ENCODE measurements around the gene SLC2A8.

Gene SLC2A8

DNA sequence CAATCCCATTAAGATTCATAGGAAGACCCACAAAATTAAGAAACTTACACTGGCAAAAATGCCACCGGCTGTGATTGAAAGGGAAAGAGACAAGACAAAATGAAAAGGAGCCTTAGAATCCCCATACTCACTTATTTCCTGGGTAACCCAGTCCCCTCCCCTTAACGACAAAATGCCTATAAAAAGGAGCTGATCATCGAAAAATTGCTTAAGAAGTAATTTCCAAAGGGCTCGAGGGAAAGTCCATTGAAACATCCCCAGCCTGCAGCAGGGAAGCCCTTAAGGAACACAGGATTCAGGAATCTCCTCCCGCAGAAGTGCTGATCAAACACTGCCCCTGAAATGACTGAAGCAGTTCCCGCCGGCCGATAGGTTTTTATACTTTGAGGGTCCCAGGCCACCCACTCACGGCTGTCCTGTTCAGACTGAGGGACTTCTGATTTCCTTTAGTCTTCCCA, 26.5 kb downstream of the SLC2A8 start:
- intact Hi-C loops (cut with DNase I): no loop called here
- peak in 1 of 10 donors; percentile 0 for DNase-seq

DNA sequence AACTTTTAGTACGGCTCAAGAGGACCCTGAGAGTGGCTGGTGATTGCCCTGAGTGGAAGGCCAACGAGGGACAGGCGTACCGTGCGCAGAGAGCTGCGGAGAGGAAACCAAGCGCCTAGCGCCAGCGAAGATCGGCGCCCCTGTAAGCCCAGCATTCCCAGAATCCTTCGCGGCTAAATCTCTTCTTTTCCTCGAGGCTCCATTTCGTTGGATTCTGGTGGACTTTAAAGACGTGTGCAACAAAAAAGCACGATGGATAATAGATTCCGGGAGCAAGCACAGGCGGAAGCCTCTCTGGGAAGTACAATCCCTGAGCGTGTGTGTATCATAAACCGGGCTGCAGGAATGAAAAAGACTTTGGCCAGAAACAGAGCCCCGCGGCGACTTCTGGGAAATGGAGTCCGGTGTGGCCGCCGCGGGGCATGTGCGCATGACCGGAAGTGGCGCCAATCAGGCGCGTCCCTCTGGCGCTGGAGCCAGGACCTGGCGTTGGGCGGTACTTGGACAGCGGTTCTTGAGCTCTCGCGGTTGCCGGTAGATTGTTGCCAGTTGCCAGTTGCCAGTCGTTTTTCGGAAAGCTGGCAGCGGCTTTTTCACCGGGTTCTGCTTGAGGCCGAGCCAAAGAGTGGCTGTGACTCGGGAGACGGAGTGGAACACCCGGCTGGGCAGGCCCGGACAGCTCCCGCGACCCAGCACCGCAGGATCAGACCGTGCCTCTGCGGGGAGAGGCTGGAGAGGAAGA, 27.1 kb downstream of the SLC2A8 start, which contains the start of gene ZNF79:
TSS of gene ZNF79 (plus strand) at position 449 of the 742 bp plus-strand sequence. CDS start 406 bp downstream, outside the sequence.
- DNase-seq: peak; percentile 88 to 99 (median 92)
- intact Hi-C loops (cut with DNase I): loop anchor here (1.0 kb wide), 1 partner anchor 26 kb away; no protein-coding TSS in a partner anchor

DNA sequence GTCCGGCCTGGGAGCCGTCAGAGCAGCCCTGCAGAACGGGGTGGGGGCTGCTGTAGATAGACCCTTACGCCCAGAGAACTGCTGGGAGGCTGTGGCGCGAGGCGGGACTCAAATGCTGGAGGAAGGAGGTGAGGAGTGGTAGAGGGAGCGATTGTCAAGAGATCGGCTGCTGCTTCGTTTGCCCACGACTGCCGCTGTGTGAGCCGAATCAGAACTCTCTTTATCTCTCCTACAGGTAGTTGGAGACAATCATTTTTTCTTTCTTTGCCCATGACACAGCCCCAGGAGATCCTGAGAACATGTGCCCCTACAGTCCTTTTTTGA, 27.7 kb downstream of the SLC2A8 start:
- DNase-seq: peak in 1 of 10 donors; percentile 42
- intact Hi-C loops (cut with DNase I): loop anchor here (1.0 kb wide), 1 partner anchor 26 kb away; no protein-coding TSS in a partner anchor

DNA sequence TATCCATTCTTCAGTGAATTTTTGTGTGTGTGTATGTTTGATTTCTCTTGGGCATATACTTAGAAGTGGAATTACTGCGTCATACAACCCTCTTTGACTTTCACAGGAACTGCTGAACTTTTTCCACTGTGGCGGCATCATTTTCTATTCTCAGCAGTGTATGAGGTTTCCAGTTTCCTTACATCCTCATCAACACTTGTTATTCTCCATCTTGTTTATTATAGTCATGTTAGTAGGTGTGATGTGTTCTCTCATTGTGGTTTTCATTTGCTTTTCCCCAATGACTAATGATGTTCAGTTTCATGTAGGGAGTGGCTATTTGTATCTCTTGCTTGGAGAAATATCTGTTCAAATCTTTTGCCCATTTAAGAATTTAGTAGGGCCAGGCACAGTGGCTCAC, 29.8 kb downstream of the SLC2A8 start:
- DNase-seq: no peak
- intact Hi-C loops (cut with DNase I): no loop called here

DNA sequence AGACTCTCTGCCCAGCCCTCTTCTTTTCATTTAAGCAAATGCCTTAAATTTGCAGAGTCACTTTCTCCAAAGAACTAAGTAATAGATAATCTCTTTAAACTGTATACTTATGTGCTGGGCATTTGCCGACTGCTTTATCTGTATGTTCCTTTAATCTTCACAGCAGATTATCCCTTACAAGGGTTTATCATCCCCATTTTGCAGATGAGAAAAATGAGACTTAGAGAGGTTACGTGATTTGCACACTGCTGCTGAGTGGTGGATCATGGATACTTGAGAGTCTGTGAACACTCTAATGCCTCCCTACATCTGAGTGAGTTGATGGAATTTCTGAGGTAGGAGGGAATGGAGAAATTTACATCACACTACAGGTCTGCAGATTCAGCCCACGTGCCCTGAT, 31.4 kb downstream of the SLC2A8 start:
- DNase-seq: no peak
- intact Hi-C loops (cut with DNase I): no loop called here

DNA sequence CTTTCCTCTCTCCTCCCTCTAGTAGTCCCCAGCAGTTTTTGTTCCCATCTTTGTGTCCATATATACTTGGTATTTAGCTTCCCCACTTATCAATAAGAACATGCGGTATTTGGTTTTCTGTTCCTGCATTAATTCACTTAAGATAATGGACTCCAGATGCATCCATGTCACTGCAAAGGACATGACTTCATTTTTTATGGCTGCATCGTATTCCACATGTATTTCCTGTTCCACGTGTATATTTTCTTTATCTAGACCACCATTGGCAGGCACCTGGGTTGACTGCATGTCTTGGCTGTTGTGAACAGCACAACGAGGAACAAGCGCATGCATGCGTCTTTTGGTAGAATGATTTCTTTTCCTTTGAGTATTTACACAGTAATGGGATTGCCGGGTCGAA, 33.4 kb downstream of the SLC2A8 start:
- DNase-seq: peak in 1 of 10 donors; percentile 2
- intact Hi-C loops (cut with DNase I): no loop called here

DNA sequence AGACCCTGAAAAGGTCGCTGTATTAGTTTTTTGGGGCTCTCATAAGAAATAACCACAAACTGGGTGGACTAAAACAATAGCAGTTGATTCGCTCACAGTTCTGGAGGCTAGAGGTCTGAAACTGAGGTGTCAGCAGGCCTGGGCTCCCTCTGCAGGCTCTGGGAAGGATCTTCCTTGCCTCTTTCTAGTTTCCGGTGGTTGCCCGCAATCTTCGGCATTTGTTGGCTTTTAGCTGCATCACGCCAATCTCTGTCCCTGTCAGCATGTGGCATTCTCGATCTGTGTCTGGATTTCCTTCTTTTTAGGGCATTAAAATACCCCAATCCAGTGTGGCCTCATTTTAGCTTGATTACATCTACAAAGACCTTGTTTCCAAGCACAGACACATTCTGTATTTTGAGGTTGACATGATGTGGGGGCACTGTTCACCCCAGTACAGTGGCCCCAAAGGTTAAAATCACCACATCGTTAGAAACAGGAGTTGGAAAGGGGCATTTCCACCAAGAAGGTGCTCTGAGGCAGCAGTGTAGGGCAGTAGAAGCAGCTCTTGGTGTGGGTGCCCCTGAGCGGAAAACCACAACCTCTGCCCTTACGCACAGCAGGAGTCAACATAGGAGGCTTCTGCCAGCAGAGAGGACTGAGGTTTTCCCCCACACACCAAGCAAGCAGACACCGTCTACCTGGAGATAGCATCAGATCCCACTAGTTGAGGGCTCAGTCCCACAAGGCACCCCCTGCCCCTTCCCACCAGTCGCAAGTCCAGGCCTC, 40.7 kb downstream of the SLC2A8 start:
- intact Hi-C loops (cut with DNase I): no loop called here
- DNase-seq: peak in 2 of 10 donors; percentile 24 to 70

DNA sequence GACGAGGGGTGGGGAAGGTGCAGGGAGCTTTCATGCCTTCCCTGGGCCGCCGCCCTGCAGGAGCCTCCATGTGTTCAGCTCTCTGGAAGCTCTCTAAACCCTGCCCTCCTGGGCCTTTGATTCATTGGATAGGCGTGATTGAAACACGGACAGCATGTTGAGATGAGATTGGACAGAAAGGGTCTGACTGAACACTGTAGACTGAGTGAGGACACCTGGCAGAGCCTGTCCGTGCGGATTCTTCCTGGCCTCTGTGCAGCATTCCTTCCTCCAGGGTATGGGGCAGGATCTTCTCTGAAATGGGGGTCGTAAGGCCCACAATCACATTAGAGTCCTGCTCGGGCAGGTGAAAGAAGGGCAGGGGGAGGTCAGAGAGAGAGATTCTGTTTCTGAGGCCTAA, 41.4 kb downstream of the SLC2A8 start:
- peak in 2 of 10 donors; percentile 6 to 44 for DNase-seq
- intact Hi-C loops (cut with DNase I): no loop called here

DNA sequence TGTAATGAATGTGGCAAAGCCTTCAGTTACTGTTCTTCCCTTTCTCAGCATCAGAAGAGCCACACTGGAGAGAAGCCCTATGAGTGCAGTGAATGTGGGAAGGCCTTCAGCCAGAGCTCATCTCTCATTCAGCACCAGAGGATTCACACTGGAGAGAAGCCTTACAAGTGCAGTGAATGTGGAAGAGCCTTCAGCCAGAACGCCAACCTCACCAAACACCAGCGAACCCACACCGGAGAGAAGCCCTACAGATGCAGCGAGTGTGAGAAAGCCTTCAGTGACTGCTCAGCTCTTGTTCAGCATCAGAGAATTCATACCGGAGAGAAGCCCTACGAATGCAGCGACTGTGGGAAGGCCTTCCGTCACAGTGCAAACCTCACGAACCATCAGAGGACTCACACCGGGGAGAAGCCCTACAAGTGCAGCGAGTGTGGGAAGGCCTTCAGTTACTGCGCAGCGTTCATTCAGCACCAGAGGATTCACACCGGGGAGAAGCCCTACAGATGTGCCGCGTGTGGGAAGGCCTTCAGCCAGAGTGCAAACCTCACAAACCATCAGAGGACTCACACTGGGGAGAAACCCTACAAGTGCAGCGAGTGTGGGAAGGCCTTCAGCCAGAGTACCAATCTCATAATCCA, 47.4 kb downstream of the SLC2A8 start:
- peak in 2 of 10 donors; percentile 19 to 22 for DNase-seq

DNA sequence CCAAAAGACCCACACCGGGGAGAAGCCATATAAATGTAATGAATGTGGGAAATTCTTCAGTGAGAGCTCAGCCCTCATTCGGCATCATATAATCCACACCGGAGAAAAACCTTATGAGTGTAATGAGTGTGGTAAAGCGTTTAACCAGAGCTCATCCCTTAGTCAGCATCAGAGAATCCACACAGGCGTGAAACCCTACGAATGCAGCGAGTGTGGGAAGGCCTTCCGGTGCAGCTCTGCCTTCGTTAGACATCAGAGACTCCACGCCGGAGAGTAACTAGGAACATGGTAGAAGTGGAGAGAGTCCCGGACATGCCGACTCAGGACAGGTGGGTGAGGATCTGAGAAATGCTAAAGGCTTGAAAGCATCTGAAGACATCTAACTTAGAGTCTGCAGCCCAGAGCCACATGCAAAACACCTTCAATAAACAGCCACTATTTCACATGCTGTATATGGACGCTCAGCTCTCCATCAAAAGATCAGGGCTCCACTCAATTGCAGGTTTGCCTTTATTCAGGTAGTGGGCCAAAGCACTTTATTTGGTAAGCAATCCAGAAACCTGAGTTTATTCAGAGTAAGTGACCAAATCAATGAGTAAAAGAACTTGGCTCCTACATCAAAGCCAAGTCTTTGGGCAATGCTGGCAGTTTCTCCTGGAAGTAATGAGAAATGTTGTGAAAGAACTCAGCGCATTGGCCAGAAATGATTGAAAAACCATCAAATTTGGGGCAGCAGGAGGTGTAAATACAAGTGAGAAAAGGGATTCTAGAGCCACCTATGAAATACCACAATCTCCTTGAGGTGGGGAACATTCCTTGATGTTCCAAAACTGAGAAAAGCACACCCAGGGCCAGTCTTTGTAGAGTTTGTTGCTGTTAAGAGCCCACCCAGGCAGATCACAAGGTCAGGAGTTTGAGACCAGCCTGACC, 48.2 kb downstream of the SLC2A8 start:
- intact Hi-C loops (cut with DNase I): no loop called here
- peak in 2 of 10 donors; percentile 14 to 60 for DNase-seq

More for the DNA sequence above, 47.4 kb downstream of the SLC2A8 start:
- intact Hi-C loops (cut with DNase I): no loop called here

DNA sequence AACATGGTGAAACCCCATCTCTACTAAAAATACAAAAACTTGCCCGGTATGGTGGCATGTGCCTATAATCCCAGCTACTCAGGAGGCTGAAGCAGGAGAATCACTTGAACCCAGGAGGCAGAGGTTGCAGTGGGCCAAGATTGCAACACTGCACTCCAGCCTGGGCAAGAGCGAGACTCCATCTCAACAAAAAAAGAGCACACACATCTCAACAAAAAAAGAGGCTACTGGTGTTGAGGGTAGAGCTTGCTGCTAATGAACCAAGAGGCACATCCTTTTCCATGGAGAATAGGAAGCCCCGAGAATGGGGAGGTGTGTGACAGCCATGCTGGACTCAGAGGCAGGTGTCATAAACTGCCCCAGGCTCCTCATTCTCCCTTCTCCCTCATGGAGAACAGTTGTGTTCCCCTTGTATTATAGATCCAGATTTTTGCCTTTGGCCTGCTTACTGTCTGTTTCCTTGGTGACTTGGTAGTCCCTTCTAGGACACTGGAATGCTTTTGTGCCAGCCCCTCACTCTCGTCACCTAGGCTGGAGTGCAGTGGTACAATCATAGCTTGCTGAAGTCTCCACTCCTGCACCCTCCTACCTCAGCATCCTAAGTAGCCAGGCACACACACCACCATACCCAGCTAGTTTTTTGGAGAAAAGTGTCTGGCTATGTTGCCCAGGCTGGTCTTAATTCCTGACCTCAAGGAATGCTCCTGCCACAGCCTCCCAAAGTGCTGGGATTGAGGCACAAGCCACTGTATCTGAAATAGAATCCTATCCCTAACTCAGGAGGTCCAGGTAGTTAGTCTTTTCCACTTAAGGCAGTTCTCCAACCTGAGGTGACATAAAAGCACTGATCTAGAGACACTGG, 49.1 kb downstream of the SLC2A8 start:
- intact Hi-C loops (cut with DNase I): no loop called here
- peak in 2 of 10 donors; percentile 3 to 18 for DNase-seq

DNA sequence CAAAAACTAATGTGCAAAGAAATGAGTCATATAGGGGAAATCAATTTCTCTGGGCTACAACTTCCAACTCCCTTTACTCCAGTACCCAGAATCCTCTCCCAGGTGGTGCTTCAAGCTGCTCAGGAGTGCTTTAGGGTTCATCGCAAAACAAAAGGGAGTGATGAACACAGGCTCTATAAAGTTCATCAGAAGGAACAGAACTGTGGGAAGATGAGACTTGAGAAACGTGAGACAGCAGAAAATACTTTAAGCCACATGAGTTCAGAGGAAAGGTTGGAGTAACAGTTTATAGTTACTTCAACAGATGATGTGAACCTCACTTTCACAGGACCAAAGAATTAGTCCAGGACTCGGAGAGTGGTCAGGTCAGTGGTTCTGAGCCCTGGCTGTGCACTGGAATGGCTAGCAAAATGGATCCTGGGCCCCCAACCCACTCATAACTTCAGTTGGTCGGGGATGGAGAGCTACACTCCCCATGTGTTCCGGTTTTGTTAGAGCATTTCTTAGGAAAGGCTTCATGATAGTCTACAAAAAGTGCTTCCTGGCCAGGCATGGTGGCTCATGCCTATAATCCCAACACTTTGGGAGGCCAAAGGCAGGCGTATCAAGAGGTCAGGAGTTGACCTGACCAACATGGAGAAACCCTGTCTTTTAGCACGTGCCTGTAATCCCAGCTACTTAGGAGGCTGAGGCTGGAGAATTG, 49.9 kb downstream of the SLC2A8 start:
- peak in 2 of 10 donors; percentile 11 to 17 for DNase-seq
- intact Hi-C loops (cut with DNase I): no loop called here

DNA sequence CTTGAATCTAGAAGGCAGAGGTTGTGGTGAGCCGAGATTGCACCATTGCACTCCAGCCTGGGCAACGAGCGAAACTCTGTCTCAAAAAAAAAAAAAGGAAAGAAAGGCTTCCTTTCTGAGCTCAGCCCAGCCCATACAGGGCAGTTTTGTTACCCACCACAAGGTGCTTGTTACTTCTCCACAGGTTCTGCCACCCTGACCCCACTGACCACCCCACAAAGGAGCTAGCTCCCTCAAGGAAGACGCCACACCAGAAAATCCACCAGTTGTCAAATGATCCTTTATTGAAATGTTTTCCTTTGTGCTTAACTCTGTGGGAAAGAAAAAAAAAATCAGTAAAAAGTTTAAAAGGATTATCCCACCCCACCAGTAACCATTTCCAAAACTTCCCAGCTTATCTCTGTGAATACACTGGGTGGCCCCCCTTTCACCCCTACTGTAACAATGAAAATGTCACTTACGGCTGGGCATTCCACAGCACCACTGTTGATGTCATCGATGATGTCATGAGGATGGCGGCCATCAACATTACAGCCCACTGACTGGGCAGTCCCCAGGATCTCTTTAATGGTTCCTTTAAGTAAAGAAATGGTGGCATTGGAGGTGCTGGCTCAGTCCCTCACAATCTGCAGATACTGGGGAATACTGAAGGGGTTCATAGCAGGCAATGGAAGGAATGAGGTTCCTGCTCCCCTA, 50.6 kb downstream of the SLC2A8 start:
- peak in 2 of 10 donors; percentile 22 to 29 for DNase-seq
- intact Hi-C loops (cut with DNase I): no loop called here

DNA sequence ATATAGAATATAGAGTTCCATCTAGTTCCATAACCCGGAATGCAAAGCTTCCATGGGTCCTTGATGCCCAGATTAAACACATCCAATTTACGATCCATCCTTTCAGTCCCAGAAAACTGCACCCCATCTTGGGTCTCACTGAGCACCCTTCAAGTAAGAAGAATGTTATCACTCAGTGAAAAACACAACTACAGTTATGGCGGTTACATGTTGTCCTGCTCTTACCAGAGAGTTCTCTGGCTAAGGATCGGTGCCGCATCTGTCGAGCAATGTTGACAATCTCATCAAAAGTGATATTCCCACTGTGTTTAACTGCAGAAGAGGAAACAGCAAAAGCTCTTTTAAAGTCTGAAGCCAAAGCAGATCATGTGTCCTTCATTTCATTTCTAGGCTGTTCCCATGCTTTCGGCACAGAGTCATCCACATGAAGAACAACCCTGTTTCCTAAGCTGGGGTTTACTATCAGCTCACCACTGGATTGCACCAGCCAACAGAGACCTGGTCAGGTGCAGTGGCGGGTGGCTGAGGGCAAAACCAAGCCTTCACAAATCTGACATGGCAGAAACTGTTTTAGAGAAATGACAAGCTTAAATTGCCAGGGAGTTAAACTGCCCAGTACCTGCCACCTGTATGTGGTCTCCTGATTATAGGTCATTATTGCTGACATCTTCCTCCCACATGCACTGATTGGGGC, 51.3 kb downstream of the SLC2A8 start:
- intact Hi-C loops (cut with DNase I): no loop called here
- peak in 2 of 10 donors; percentile 43 to 68 for DNase-seq

DNA sequence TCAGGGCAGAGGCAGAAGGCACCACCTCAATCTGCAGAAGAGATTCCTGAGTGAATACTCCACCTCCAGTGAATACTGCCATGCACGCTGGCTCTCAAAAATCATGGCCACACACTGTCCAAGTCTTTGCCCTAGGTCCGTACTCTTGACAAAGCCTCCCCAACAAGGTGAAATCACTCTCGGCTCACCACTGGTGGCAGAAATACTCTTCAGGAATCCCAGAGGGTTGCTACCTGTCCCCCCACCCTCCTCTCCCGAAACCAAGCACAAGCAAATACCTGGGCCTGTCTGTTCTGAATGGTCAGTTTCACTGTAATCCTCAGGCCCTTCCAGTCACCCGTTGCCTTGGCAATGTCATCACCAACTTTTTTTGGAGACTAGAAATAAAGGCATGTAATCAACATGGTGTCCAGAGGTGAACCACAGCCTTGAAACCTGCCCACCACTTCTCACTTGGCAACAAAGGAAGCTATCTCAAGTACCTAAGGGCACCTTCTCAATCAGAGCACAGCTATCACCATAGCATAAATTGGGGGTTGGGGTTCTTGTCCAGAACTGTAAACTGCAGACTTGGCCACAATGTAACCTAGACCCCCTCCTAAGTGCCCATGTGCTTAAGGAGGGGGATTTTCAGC, 52.5 kb downstream of the SLC2A8 start:
- DNase-seq: peak in 2 of 10 donors; percentile 4 to 8
- intact Hi-C loops (cut with DNase I): no loop called here

DNA sequence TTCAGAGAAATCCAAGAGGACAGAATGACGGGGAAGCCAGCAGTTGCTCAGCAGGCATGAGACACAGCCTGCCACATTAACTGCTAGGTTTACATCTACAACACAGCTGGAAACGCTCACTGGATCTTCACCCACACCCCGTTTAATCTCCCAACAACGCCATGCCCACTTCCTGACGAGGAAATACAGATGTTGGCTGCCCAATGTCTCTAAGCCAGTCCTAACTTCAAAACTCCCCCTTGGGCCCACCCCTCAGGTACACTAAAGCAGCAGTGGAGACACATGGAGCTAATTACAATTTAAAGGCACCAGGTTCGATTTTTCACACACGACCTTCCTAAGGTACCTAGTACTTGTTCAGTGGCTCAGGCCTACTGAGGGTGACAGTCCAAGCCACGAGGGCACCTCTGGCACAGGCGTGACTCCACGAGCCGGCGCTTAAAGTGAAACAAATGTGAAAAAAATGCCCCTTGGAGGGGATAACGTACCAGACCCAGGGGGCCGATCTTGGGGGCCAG, 53.3 kb downstream of the SLC2A8 start:
- DNase-seq: peak in 2 of 10 donors; percentile 20 to 42
- intact Hi-C loops (cut with DNase I): loop anchor here (1.0 kb wide), 1 partner anchor 26 kb away; the partner anchor contains the start of gene ZNF79
